ENCODE measurements around the gene RHEBL1. TPM values are rescaled to one million over a fixed set of nuclear protein-coding genes. Genes with fewer than 3 reads are reported as not detected.

The RHEBL1 gene
- total and polyA plus RNA-seq, 2 of the 4 experiments (the other 2 are of a cell fraction) = 0.62 to 0.72 TPM

- BruUV-seq (replicated peaks) = no TSS peak
- Histone ChIP-seq H2AK9ac (replicated peaks; ENCODE audit: low read depth, low read length, poor library complexity) (no peak overlapping the region), H3K36me3 (ENCODE audit: control insufficient read depth, insufficient read depth, low read length) (peaks cover 86% of the 10 kb centered on the region), H4K91ac (ENCODE audit: insufficient read depth, low read depth, low read length) (no peak overlapping the region), H4K5ac (ENCODE audit: low read depth, low read length) (no peak overlapping the region), H3K9me1 (ENCODE audit: insufficient read depth, low read length) (no peaks in the 10 kb centered on the region), H2AFZ (replicated peaks; ENCODE audit: low read length, poor library complexity) (no peak overlapping the region), H4K20me1 (ENCODE audit: insufficient read depth, low read length) (peaks cover 12% of the 10 kb centered on the region; the same call in 1 of the 2 replicates), H4K8ac (ENCODE audit: low read depth in 2 of 2, low read length in 2 of 2) (no peak overlapping the region), H3K4ac (ENCODE audit: low read depth, low read length) (no peak overlapping the region), H3K14ac (replicated peaks; ENCODE audit: low read depth, low read length) (no peak overlapping the region), H3K56ac (ENCODE audit: extremely low read depth, insufficient read depth, low read length) (no peak overlapping the region), H3K9ac (ENCODE audit: low read depth, low read length) (no peak overlapping the region), H3K4me2 (ENCODE audit: low read depth, low read length) (no peak overlapping the region), H3K4me3 (ENCODE audit: insufficient read depth, low read depth, low read length) (no peak overlapping the region), H2AK5ac (ENCODE audit: low read depth, low read length) (no peak overlapping the region), H3K79me1 (ENCODE audit: low read depth in 1 of 2, low read length in 2 of 2) (peaks cover 20 to 33% of the 10 kb centered on the region in 2 experiments), H3K9me3 (ENCODE audit: control insufficient read depth, insufficient read depth, low read length) (no peaks in the 10 kb centered on the region), H3K4me1 (ENCODE audit: control insufficient read depth, insufficient read depth, low read length) (no peaks in the 10 kb centered on the region), H3K27ac (ENCODE audit: insufficient read depth, low read length) (no peak overlapping the region), H2BK20ac (ENCODE audit: low read depth, low read length) (no peak overlapping the region), H2BK120ac (ENCODE audit: low read depth, low read length) (no peak overlapping the region), H2BK5ac (ENCODE audit: low read depth, low read length, poor library complexity, severe bottlenecking) (no peak overlapping the region), H3K18ac (ENCODE audit: low read depth, low read length) (no peak overlapping the region), H2BK15ac (ENCODE audit: low read depth, low read length) (no peak overlapping the region), H3K27me3 (ENCODE audit: control insufficient read depth, insufficient read depth, low read length) (no peaks in the 10 kb centered on the region), H3K23ac (ENCODE audit: low read depth, low read length) (no peak overlapping the region)
- ChIA-PET CTCF (no interaction called here), POLR2A (ENCODE audit: unreplicated experiment) (interaction anchor here (0.6 kb wide), 1 partner anchor 150 kb away, joined by 5 read pairs; no protein-coding TSS in a partner anchor)
- 100% methylated on average over 4 of the region's 9 CpGs; no CpG with 5 or more reads in 1 of the 2 experiments for WGBS, 2 experiments (ENCODE audit: extremely low coverage in 2 of 2, insufficient read length in 1 of 2)
- intact Hi-C loops (cut with micrococcal nuclease) = no loop called here
- DNase-seq (no peak), ATAC-seq (ENCODE audit: low read depth) (no peak)
- in situ Hi-C loops (cut with MboI; ENCODE audit: low sequenced_read_pairs) = no loop called here
- no peak for TF ChIP-seq CHD1 (IDR thresholded peaks at IDR 0.05; ENCODE audit: low read depth, low read length)
- no peak for TF ChIP-seq SMC3 (IDR thresholded peaks at IDR 0.05; ENCODE audit: low read depth, low read length)
- TF ChIP-seq BHLHE40 (IDR thresholded peaks at IDR 0.05; ENCODE audit: low read depth, low read length) = no peak
- TF ChIP-seq MAZ (IDR thresholded peaks at IDR 0.05; ENCODE audit: borderline replicate concordance, low read depth, low read length) = no peak
- TF ChIP-seq FOS (IDR thresholded peaks at IDR 0.05; ENCODE audit: low read depth, low read length) = no peak
- no peak for TF ChIP-seq POLR2A (IDR thresholded peaks at IDR 0.05; ENCODE audit: low read depth, low read length)
- no peak for TF ChIP-seq RAD21 (IDR thresholded peaks at IDR 0.05; ENCODE audit: low read length)
- TF ChIP-seq ELK1 (IDR thresholded peaks at IDR 0.05; ENCODE audit: borderline replicate concordance, low read depth, low read length) = no peak
- TF ChIP-seq RFX5 (IDR thresholded peaks at IDR 0.05; ENCODE audit: low read depth, low read length) = no peak
- no peak for TF ChIP-seq CEBPB (IDR thresholded peaks at IDR 0.05; ENCODE audit: low read depth, low read length)
- no peak for TF ChIP-seq MAFK (IDR thresholded peaks at IDR 0.05; ENCODE audit: low read depth, low read length)
- no peak for TF ChIP-seq RCOR1 (IDR thresholded peaks at IDR 0.05; ENCODE audit: insufficient replicate concordance, low read length)
- TF ChIP-seq MXI1 (IDR thresholded peaks at IDR 0.05; ENCODE audit: borderline replicate concordance, low read depth, low read length) = no peak
- dilution Hi-C loops (cut with HindIII; ENCODE audit: low sequenced_read_pairs, unreplicated experiment) = no loop called here
These were observed 32.5 kb downstream of the RHEBL1 start for GRCh38 chr12:49037111-49037946.

Data from IMR-90 (cell line).